HCT116 (cell line): ENCODE measurements around the gene CGAS. TPM values are rescaled to one million over a fixed set of nuclear protein-coding genes. Genes with fewer than 3 reads are reported as not detected.

ENCODE experiments used
- ATAC-seq: fragments of 200-7000 bp; cut with Tn5 transposase; 2 replicates; pipeline ENCODE4 v1.9.1; 2020; ENCODE audit warnings: mild to moderate bottlenecking, moderate library complexity
- BruUV-seq: library from RNA; stranded (reverse); fragments of 400-500 nt; replicated peaks from 2 replicates; lab custom pipeline; 2021; lab: Mats Ljungman, UMichigan
- CTCF ChIA-PET: fragments of 300-600 bp; sonication (Branson Sonifier 250); formaldehyde crosslinking; loops from one replicate; lab custom pipeline; 2021; ENCODE audit warnings: antibody characterized with exemption; lab: Charles Lee
- POLR2A ChIA-PET: fragments of 300-600, 350-600 bp; sonication (Branson Sonifier 250); formaldehyde crosslinking; loops from one replicate; lab custom pipeline; 2021; ENCODE audit warnings: antibody characterized with exemption; lab: Charles Lee
- RAD21 ChIA-PET, 2 experiments: fragments of 300-600 bp; sonication (Branson Sonifier 250); formaldehyde crosslinking; loops; one replicate each; lab custom pipeline; 2023; ENCODE audit warnings: low total read pairs in 2 of 2; ENCODE audit not compliant: uncharacterized antibody in 2 of 2, unreplicated experiment in 2 of 2, low non-redundant PET in 1 of 2; lab: Charles Lee
- DNase-seq: peaks from one replicate; pipeline ENCODE4 v3.0.0-alpha.2; 2010; ENCODE audit warnings: low read depth, low spot score
- H2AFZ ChIP-seq: fragments of 200-600 bp; shearing (Covaris generic), sonication (generic); 2 replicates; pipeline ENCODE4 v1.6.1; 2017; ENCODE audit warnings: low read depth, mixed run types, mixed read lengths, antibody characterized with exemption, low read length; ENCODE audit not compliant: poor library complexity, severe bottlenecking
- H3K27ac ChIP-seq: 2 replicates; pipeline ENCODE4 v1.5.1; 2012; ENCODE audit warnings: low read depth, low read length
- H3K27me3 ChIP-seq: fragments of 200-600 bp; sonication (generic); 2 replicates; pipeline ENCODE4 v1.6.1; 2016; ENCODE audit warnings: mixed run types, low read length, mixed read lengths; ENCODE audit not compliant: insufficient read depth
- H3K36me3 ChIP-seq, 2 experiments: fragments of 200-500 bp in 1 of 2; fragments of 200-600 bp in 1 of 2; sonication (Bioruptor generic) in 1 of 2; sonication (generic) in 1 of 2; 2 replicates each; pipeline versions ENCODE4 v1.5.1 to v1.6.1; 2014 to 2016; ENCODE audit warnings: low read length in 2 of 2, inconsistent platforms in 1 of 2, mixed read lengths in 1 of 2, mixed run types in 1 of 2; ENCODE audit not compliant: insufficient read depth in 2 of 2, control insufficient read depth in 1 of 2
- H3K4me1 ChIP-seq, 2 experiments: fragments of 200-600 bp in 1 of 2; sonication (generic) in 1 of 2; 2 replicates each; pipeline versions ENCODE4 v1.5.1 to v1.6.1; 2012 to 2017; ENCODE audit warnings: low read length in 2 of 2, inconsistent platforms in 1 of 2, mild to moderate bottlenecking in 1 of 2, mixed read lengths in 1 of 2, mixed run types in 1 of 2, moderate library complexity in 1 of 2; ENCODE audit not compliant: insufficient read depth in 2 of 2, control insufficient read depth in 1 of 2
- H3K4me2 ChIP-seq: fragments of 200-600 bp; sonication (generic); 2 replicates; pipeline ENCODE4 v1.6.1; 2017; ENCODE audit warnings: mixed run types, low read length, mixed read lengths
- H3K4me3 ChIP-seq, 2 experiments: fragments of 200-600 bp in 1 of 2; sonication (generic) in 1 of 2; replicated peaks in 1 of 2; 2 replicates each; pipeline ENCODE4 v1.5.1; 2011 to 2016; ENCODE audit warnings: low read length in 2 of 2, control low read depth in 1 of 2, low read depth in 1 of 2, mild to moderate bottlenecking in 1 of 2, mixed read lengths in 1 of 2, mixed run types in 1 of 2
- H3K79me2 ChIP-seq: fragments of 200-600 bp; sonication (generic); 2 replicates; pipeline ENCODE4 v1.6.1; 2017; ENCODE audit warnings: mild to moderate bottlenecking, mixed run types, low read length, moderate library complexity, mixed read lengths; ENCODE audit not compliant: insufficient read depth
- H3K9ac ChIP-seq: fragments of 200-600 bp; sonication (generic); 2 replicates; pipeline ENCODE4 v1.6.1; 2016; ENCODE audit warnings: low read length, mixed read lengths
- H3K9me2 ChIP-seq: fragments of 200-600 bp; sonication (generic), shearing (Covaris generic); 2 replicates; pipeline ENCODE4 v1.6.1; 2017; ENCODE audit warnings: mixed run types, mild to moderate bottlenecking, moderate library complexity; ENCODE audit not compliant: insufficient read depth
- H3K9me3 ChIP-seq, 2 experiments: fragments of 200-500 bp in 1 of 2; fragments of 200-600 bp in 1 of 2; sonication (Bioruptor generic) in 1 of 2; sonication (generic) in 1 of 2; 2 replicates each; pipeline ENCODE4 v1.6.1; 2014 to 2017; ENCODE audit warnings: low read length in 2 of 2, mixed read lengths in 2 of 2, inconsistent platforms in 1 of 2, low read depth in 1 of 2, mild to moderate bottlenecking in 1 of 2, mixed run types in 1 of 2, moderate library complexity in 1 of 2; ENCODE audit not compliant: control insufficient read depth in 1 of 2, insufficient read depth in 1 of 2
- H4K20me1 ChIP-seq: fragments of 200-600 bp; sonication (generic), shearing (Covaris generic); 2 replicates; pipeline ENCODE4 v1.6.1; 2017; ENCODE audit warnings: mixed run types, mild to moderate bottlenecking, moderate library complexity; ENCODE audit not compliant: insufficient read depth
- CEBPB ChIP-seq: IDR thresholded peaks from 2 replicates; pipeline ENCODE4 v1.6.1; 2012; ENCODE audit warnings: low read depth
- CTCF ChIP-seq, 3 experiments: fragments of 200-600 bp in 1 of 3; sonication (generic) in 1 of 3; IDR thresholded peaks in 2 of 3; conservative IDR thresholded peaks in 1 of 3; 2 replicates each; pipeline ENCODE4 v1.5.1; 2012 to 2017; ENCODE audit warnings: low read depth in 2 of 3, low read length in 2 of 3, antibody characterized with exemption in 1 of 3, borderline replicate concordance in 1 of 3, control low read depth in 1 of 3, mild to moderate bottlenecking in 1 of 3, mixed read lengths in 1 of 3, mixed run types in 1 of 3, moderate library complexity in 1 of 3; ENCODE audit not compliant: insufficient read depth in 1 of 3
- FOSL1 ChIP-seq: IDR thresholded peaks from 2 replicates; pipeline ENCODE4 v1.6.1; 2012; ENCODE audit warnings: low read depth
- REST ChIP-seq: IDR thresholded peaks from 2 replicates; pipeline ENCODE4 v1.6.1; 2012; ENCODE audit warnings: low read depth
- intact Hi-C: fragments of 100-400 bp; cut with micrococcal nuclease; formaldehyde crosslinking; loops from 2 replicates; pipeline ENCODE4 v1.10.0; 2022
- total RNA-seq: library from RNA; stranded (reverse); gene quantifications from one replicate; pipeline ENCODE4 v1.2.1, GENCODE V29; 2021; ENCODE audit not compliant: unreplicated experiment

The CGAS gene
- total RNA-seq, 1 experiment from 2014 or later: 0.27 TPM

GRCh38 chr6:73393278-73393677, 58.8 kb downstream of the CGAS start:
- ChIA-PET RAD21 (no interaction called here), POLR2A (no interaction called here), CTCF (no interaction called here)
- Histone ChIP-seq H3K9me3 (no peaks in the 10 kb centered on the region), H3K4me3 (no peak overlapping the region), H3K4me2 (no peak overlapping the region), H3K4me1 (peaks cover 16 to 38% of the 10 kb centered on the region in 2 experiments), H3K36me3 (no peaks in the 10 kb centered on the region), H3K27me3 (no peaks in the 10 kb centered on the region), H3K27ac (no peak overlapping the region), H3K79me2 (no peaks in the 10 kb centered on the region), H4K20me1 (no peaks in the 10 kb centered on the region), H2AFZ (no peak overlapping the region), H3K9ac (no peak overlapping the region), H3K9me2 (no peaks in the 10 kb centered on the region; the same call in 1 of the 2 replicates)
- no peak for DNase-seq
- BruUV-seq: no TSS peak
- TF ChIP-seq CTCF (IDR thresholded peaks at IDR 0.05 in 2 of 3, conservative IDR thresholded peaks at IDR 0.05 in 1 of 3; ENCODE audit: borderline replicate concordance in 1 of 3, insufficient read depth in 1 of 3, low read depth in 2 of 3, low read length in 2 of 3) (no peak), REST (no peak), FOSL1 (no peak), CEBPB (no peak)
- intact Hi-C loops: no loop called here
- no peak for ATAC-seq
